ENCODE results near the gene TMEM196. TPM values are rescaled to one million over a fixed set of nuclear protein-coding genes. Genes with fewer than 3 reads are reported as not detected.

Gene TMEM196
- total and polyA plus RNA-seq, 7 experiments from 2014 or later: not detected

DNA sequence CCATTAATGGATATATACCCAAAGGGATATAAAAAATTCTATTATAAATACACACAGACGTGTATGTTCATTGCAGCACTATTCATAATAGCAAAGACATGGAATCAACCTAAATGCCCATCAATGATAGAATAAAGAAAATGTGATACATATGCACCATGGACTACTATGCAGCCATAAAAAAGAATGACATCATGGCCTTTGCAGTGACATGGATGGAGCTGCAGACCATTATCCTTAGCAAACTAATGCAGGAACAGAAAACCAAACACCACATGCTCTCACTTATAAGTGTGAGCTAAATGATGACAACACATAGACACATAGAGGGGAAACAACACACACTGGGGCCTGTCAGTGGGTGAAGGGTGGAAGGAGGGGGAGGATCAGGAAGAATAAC is 97.6 kb downstream of the TMEM196 start:
- Mint-ChIP-seq H3K36me3 (no peaks in the 10 kb centered on the region), H3K27me3 (peaks cover 0 to 4% (median 0%) of the 10 kb centered on the region in 5 donors), H3K27ac (no peak overlapping the region), H3K4me3 (no peak overlapping the region), H3K9me3 (peaks cover 0 to 1% (median 0%) of the 10 kb centered on the region in 11 donors), H3K4me1 (peaks cover 0 to 6% (median 0%) of the 10 kb centered on the region in 7 donors)
- no peaks in the 10 kb centered on the region for H3K36me3 ChIP-seq (ENCODE audit: control insufficient read depth in 2 of 3, insufficient read depth in 3 of 3, low read length in 3 of 3)
- CTCF ChIA-PET: no interaction called here
- no peaks in the 10 kb centered on the region for H3K9me3 ChIP-seq (ENCODE audit: control insufficient read depth in 2 of 3, low read length in 3 of 3)
- DNase-seq (no peak), ATAC-seq (no peak)
- intact Hi-C loops (cut with micrococcal nuclease): no loop called here
- no peaks in the 10 kb centered on the region for H3K27me3 ChIP-seq (ENCODE audit: control insufficient read depth in 2 of 2, insufficient read depth in 2 of 2, low read length in 2 of 2)
- POLR2A ChIA-PET: no interaction called here
- H3K4me1 ChIP-seq (ENCODE audit: control insufficient read depth in 2 of 2, insufficient read depth in 2 of 2, low read length in 2 of 2): no peaks in the 10 kb centered on the region
- no peak overlapping the region for H3K4me3 ChIP-seq (ENCODE audit: low read length)
- H3K27ac ChIP-seq (ENCODE audit: low read depth, low read length): no peak overlapping the region

DNA sequence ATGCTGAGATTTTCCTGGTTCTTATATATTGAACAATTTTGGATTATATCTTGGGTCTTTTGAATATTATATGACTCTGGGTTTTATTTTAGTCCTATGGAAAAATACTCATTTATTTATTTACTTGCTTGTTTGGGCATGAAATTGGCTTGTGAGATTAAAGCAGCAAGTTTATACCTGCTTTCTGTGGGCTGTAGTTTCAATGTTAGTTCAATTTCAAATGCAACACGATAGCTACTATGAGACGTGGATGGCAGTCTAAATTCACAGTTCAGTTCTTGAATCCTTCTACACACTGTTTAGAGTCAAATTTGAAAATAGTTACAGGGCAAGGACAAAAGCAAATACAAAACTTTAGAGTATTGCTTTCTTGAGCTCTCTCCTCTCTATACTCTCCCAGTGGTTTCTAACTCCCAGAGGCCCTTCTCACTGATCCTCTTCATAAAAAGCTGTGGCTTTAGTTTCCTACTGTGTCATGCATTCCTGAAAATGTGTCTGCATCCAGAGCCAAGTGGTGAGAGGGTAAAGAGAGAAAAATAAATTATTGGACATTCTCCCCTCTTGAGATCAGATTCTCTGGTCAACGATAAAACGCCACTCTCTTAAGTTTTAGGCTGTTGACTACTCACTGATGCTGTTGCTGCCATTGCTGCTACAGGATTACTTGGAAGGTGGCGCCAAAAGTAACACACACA is 99.0 kb downstream of the TMEM196 start:
- Histone ChIP-seq H3K4me1 (ENCODE audit: control insufficient read depth in 2 of 2, insufficient read depth in 2 of 2, low read length in 2 of 2) (no peaks in the 10 kb centered on the region), H3K36me3 (ENCODE audit: control insufficient read depth in 2 of 3, insufficient read depth in 3 of 3, low read length in 3 of 3) (no peaks in the 10 kb centered on the region), H3K27me3 (ENCODE audit: control insufficient read depth in 2 of 2, insufficient read depth in 2 of 2, low read length in 2 of 2) (no peaks in the 10 kb centered on the region), H3K9me3 (ENCODE audit: control insufficient read depth in 2 of 3, low read length in 3 of 3) (no peaks in the 10 kb centered on the region), H3K4me3 (ENCODE audit: low read length) (no peak overlapping the region), H3K27ac (ENCODE audit: low read depth, low read length) (no peak overlapping the region)
- Mint-ChIP-seq H3K36me3 (no peaks in the 10 kb centered on the region), H3K9me3 (no peaks in the 10 kb centered on the region), H3K27ac (no peak overlapping the region), H3K4me3 (no peak overlapping the region), H3K4me1 (peaks cover 0 to 6% (median 0%) of the 10 kb centered on the region in 7 donors), H3K27me3 (peaks cover 0 to 11% (median 3%) of the 10 kb centered on the region in 5 donors)
- ChIA-PET CTCF (no interaction called here), POLR2A (no interaction called here)
- no peak for ATAC-seq
- DNase-seq: no peak
- intact Hi-C loops (cut with micrococcal nuclease): no loop called here

DNA sequence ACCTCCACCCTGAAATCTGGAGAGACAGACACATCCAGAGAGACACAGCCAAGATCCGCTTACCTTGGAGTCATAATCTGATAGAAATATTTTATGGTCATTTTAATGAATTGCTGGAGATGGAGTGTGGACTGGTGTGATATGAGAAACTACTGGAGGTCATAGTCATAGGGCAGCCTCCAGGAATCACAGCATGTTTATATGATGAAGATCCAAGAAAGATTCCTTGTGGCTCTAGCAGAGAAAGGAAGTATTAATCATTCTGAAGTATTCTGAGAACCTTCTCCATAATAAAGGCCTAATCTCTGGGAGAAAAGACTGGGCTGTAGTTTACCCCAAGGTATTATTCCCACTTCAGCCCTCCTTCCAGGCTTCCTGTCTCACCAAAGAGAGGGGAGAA is 102.6 kb downstream of the TMEM196 start:
- H3K9me3 ChIP-seq (ENCODE audit: control insufficient read depth in 2 of 3, low read length in 3 of 3): no peaks in the 10 kb centered on the region
- H3K27ac Mint-ChIP-seq: no peak overlapping the region
- ATAC-seq (no peak), DNase-seq (no peak)
- no peak overlapping the region for H3K4me3 ChIP-seq (ENCODE audit: low read length)
- no peak overlapping the region for H3K27ac ChIP-seq (ENCODE audit: low read depth, low read length)
- H3K27me3 Mint-ChIP-seq: peaks cover 0 to 18% (median 7%) of the 10 kb centered on the region in 5 donors
- CTCF ChIA-PET: no interaction called here
- H3K4me3 Mint-ChIP-seq: no peak overlapping the region
- no peaks in the 10 kb centered on the region for H3K27me3 ChIP-seq (ENCODE audit: control insufficient read depth in 2 of 2, insufficient read depth in 2 of 2, low read length in 2 of 2)
- no peaks in the 10 kb centered on the region for H3K4me1 ChIP-seq (ENCODE audit: control insufficient read depth in 2 of 2, insufficient read depth in 2 of 2, low read length in 2 of 2)
- intact Hi-C loops (cut with micrococcal nuclease): no loop called here
- H3K4me1 Mint-ChIP-seq: peaks cover 0 to 3% (median 0%) of the 10 kb centered on the region in 7 donors
- no peaks in the 10 kb centered on the region for H3K36me3 ChIP-seq (ENCODE audit: control insufficient read depth in 2 of 3, insufficient read depth in 3 of 3, low read length in 3 of 3)
- no peaks in the 10 kb centered on the region for H3K36me3 Mint-ChIP-seq
- POLR2A ChIA-PET: no interaction called here
- no peaks in the 10 kb centered on the region for H3K9me3 Mint-ChIP-seq

Small RNA genes within 50 kb of the gene (microRNA-seq; reads per million reads assigned to microRNA genes)
- gene MIR3146 (ENCODE audit: borderline microRNAs expressed): not detected

Other genes with a start within 250 kb of the TMEM196 start
- gene POLR1F, start 64.6 kb downstream of the TMEM196 start, total RNA-seq: 10 to 100 TPM; 11.8 to 27.3 (median 19.0) TPM
- 10 to 100 TPM; 30.9 to 40.1 TPM for gene POLR1F, start 64.6 kb downstream of the TMEM196 start, polyA plus RNA-seq

All from naive thymus-derived CD4-positive, alpha-beta T cell (primary cell).